Measurements from ENCODE around the gene GBGT1. TPM values are rescaled to one million over a fixed set of nuclear protein-coding genes. Genes with fewer than 3 reads are reported as not detected.

Gene GBGT1
- total and polyA plus RNA-seq, 9 of the 15 experiments (the other 6 are each of a cell fraction or from before 2014, with no cell fraction given) = 0.55 to 25.8 (median 13.7) TPM

GRCh38 chr9:133121198-133121914 lies 42.4 kb downstream of the GBGT1 start, which contains the start of gene RALGDS (continued):
- TF ChIP-seq ZBTB40 (IDR thresholded peaks at IDR 0.05) = no peak
- TF ChIP-seq ZBTB40 (CRISPR knock-in tag; IDR thresholded peaks at IDR 0.05) = no peak
- TF ChIP-seq LARP7 (IDR thresholded peaks at IDR 0.05) = no peak
- no peak for TF ChIP-seq GABPA (tag; conservative IDR thresholded peaks at IDR 0.05; ENCODE audit: low read depth)
- TF ChIP-seq SIRT6 (IDR thresholded peaks at IDR 0.05; ENCODE audit: low read depth, low read length) = no peak
- no peak for TF ChIP-seq ARHGAP35 (IDR thresholded peaks at IDR 0.05; ENCODE audit: partially characterized antibody)
- peak; percentile 42; the same call in 1 of the 2 replicates for TF ChIP-seq MTA1 (IDR thresholded peaks at IDR 0.05; ENCODE audit: borderline replicate concordance)
- TF ChIP-seq ZNF766 (CRISPR knock-in tag; conservative IDR thresholded peaks at IDR 0.05) = no peak
- TF ChIP-seq MEIS2 (IDR thresholded peaks at IDR 0.05; ENCODE audit: partially characterized antibody) = no peak
- no peak for TF ChIP-seq ZNF277 (CRISPR knock-in tag; IDR thresholded peaks at IDR 0.05; ENCODE audit: borderline replicate concordance)
- TF ChIP-seq TOE1 (IDR thresholded peaks at IDR 0.05; ENCODE audit: borderline replicate concordance) = peak; percentile 52; the same call in 1 of the 2 replicates
- TF ChIP-seq TOE1 (CRISPR knock-in tag; IDR thresholded peaks at IDR 0.05; ENCODE audit: borderline replicate concordance, low read depth) = no peak
- no peak for TF ChIP-seq ZBTB1 (CRISPR knock-in tag; IDR thresholded peaks at IDR 0.05; ENCODE audit: borderline replicate concordance, low read depth)
- no peak for TF ChIP-seq NFRKB (IDR thresholded peaks at IDR 0.05; ENCODE audit: low read depth)
- TF ChIP-seq XRCC4 (IDR thresholded peaks at IDR 0.05; ENCODE audit: extremely low read depth, insufficient read depth, insufficient read length) = no peak
- peak in 1 of 2 experiments; percentile 70; a peak in 1 of 4 replicates for TF ChIP-seq ZNF639 (CRISPR knock-in tag; conservative IDR thresholded peaks at IDR 0.05 in 1 of 2, IDR thresholded peaks at IDR 0.05 in 1 of 2)
- no peak for TF ChIP-seq MCM3 (IDR thresholded peaks at IDR 0.05)

All from K562 (cell line).